IMR-90 (cell line): ENCODE data around the gene CDKN2A. TPM values are rescaled to one million over a fixed set of nuclear protein-coding genes. Genes with fewer than 3 reads are reported as not detected.

ENCODE experiments used
- ATAC-seq: fragments of 200-7000 bp; cut with Tn5 transposase; 2 replicates; pipeline ENCODE4 v1.9.1; 2020; ENCODE audit warnings: low read depth, mild to moderate bottlenecking, moderate library complexity
- BruUV-seq: library from RNA; stranded (reverse); fragments of 400-500 nt; replicated peaks from 2 replicates; lab custom pipeline; 2021; lab: Mats Ljungman, UMichigan
- CTCF ChIA-PET: fragments of 300-600 bp; formaldehyde crosslinking; extraction: SDS; loops from one replicate; lab custom pipeline; 2021; ENCODE audit warnings: antibody characterized with exemption; lab: Yijun Ruan, JAX
- POLR2A ChIA-PET: fragments of 300-600 bp; sonication (Branson Sonifier 250); formaldehyde crosslinking; loops from one replicate; lab custom pipeline; 2022; ENCODE audit warnings: antibody characterized with exemption; ENCODE audit not compliant: unreplicated experiment; lab: Charles Lee
- DNase-seq: peaks from one replicate; pipeline ENCODE4 v3.0.0; 2013
- H2AFZ ChIP-seq: replicated peaks from 2 replicates; pipeline ENCODE3; 2013; ENCODE audit warnings: low read length, mild to moderate bottlenecking; ENCODE audit not compliant: poor library complexity
- H2AK5ac ChIP-seq: 2 replicates; pipeline ENCODE4 v1.6.1; 2013; ENCODE audit warnings: low read depth, low read length, inconsistent platforms
- H2AK9ac ChIP-seq: replicated peaks from 2 replicates; pipeline ENCODE3; 2013; ENCODE audit warnings: mild to moderate bottlenecking, low read depth, low read length, moderate library complexity; ENCODE audit not compliant: poor library complexity
- H2BK120ac ChIP-seq: 2 replicates; pipeline ENCODE4 v1.6.1; 2013; ENCODE audit warnings: low read depth, low read length, inconsistent platforms
- H2BK15ac ChIP-seq: 3 replicates; pipeline ENCODE4 v1.6.1; 2013; ENCODE audit warnings: low read depth, low read length, inconsistent platforms
- H2BK20ac ChIP-seq: 2 replicates; pipeline ENCODE4 v1.6.1; 2013; ENCODE audit warnings: low read depth, mild to moderate bottlenecking, inconsistent platforms, low read length, moderate library complexity
- H2BK5ac ChIP-seq: 2 replicates; pipeline ENCODE4 v1.6.1; 2013; ENCODE audit warnings: mild to moderate bottlenecking, low read depth, low read length, inconsistent platforms; ENCODE audit not compliant: poor library complexity, severe bottlenecking
- H3K14ac ChIP-seq: replicated peaks from 2 replicates; pipeline ENCODE4 v1.6.1; 2013; ENCODE audit warnings: low read depth, low read length, inconsistent platforms
- H3K18ac ChIP-seq: 2 replicates; pipeline ENCODE4 v1.6.1; 2013; ENCODE audit warnings: low read depth, low read length, control low read depth
- H3K23ac ChIP-seq: 2 replicates; pipeline ENCODE4 v1.6.1; 2013; ENCODE audit warnings: low read depth, low read length, inconsistent platforms
- H3K27ac ChIP-seq: 2 replicates; pipeline ENCODE4 v1.5.1; 2013; ENCODE audit warnings: mild to moderate bottlenecking, control low read depth, low read length; ENCODE audit not compliant: insufficient read depth
- H3K27me3 ChIP-seq: 2 replicates; pipeline ENCODE4 v1.6.1; 2013; ENCODE audit warnings: low read length; ENCODE audit not compliant: control insufficient read depth, insufficient read depth
- H3K36me3 ChIP-seq: 2 replicates; pipeline ENCODE4 v1.6.1; 2013; ENCODE audit warnings: low read length, mixed read lengths; ENCODE audit not compliant: control insufficient read depth, insufficient read depth
- H3K4ac ChIP-seq: 2 replicates; pipeline ENCODE4 v1.6.1; 2013; ENCODE audit warnings: low read depth, low read length, inconsistent platforms
- H3K4me1 ChIP-seq: 2 replicates; pipeline ENCODE4 v1.6.1; 2013; ENCODE audit warnings: low read length, mixed read lengths; ENCODE audit not compliant: control insufficient read depth, insufficient read depth
- H3K4me2 ChIP-seq: 2 replicates; pipeline ENCODE4 v1.6.1; 2013; ENCODE audit warnings: low read depth, mild to moderate bottlenecking, control low read depth, low read length, moderate library complexity
- H3K4me3 ChIP-seq: 2 replicates; pipeline ENCODE4 v1.5.1; 2013; ENCODE audit warnings: low read depth, mild to moderate bottlenecking, control low read depth, low read length, moderate library complexity; ENCODE audit not compliant: insufficient read depth
- H3K56ac ChIP-seq: 2 replicates; pipeline ENCODE4 v1.6.1; 2013; ENCODE audit warnings: low read length, inconsistent platforms; ENCODE audit not compliant: insufficient read depth; ENCODE audit errors: extremely low read depth
- H3K79me1 ChIP-seq, 2 experiments: 2 replicates each; pipeline ENCODE4 v1.6.1; 2013; ENCODE audit warnings: low read length in 2 of 2, inconsistent platforms in 1 of 2, low read depth in 1 of 2
- H3K9ac ChIP-seq: 2 replicates; pipeline ENCODE4 v1.6.1; 2013; ENCODE audit warnings: low read depth, low read length, control low read depth
- H3K9me1 ChIP-seq: 2 replicates; pipeline ENCODE4 v1.6.1; 2013; ENCODE audit warnings: low read length, inconsistent platforms; ENCODE audit not compliant: insufficient read depth
- H3K9me3 ChIP-seq: 2 replicates; pipeline ENCODE4 v1.6.1; 2013; ENCODE audit warnings: low read length; ENCODE audit not compliant: control insufficient read depth, insufficient read depth
- H4K20me1 ChIP-seq: 2 replicates; pipeline ENCODE4 v1.6.1; 2013; ENCODE audit warnings: low read length, inconsistent platforms; ENCODE audit not compliant: insufficient read depth
- H4K5ac ChIP-seq: 2 replicates; pipeline ENCODE4 v1.6.1; 2013; ENCODE audit warnings: mild to moderate bottlenecking, low read depth, low read length, control low read depth
- H4K8ac ChIP-seq, 2 experiments: 2 replicates each; pipeline ENCODE4 v1.6.1; 2013; ENCODE audit warnings: low read depth in 2 of 2, low read length in 2 of 2, control low read depth in 1 of 2, inconsistent platforms in 1 of 2
- H4K91ac ChIP-seq: 2 replicates; pipeline ENCODE4 v1.6.1; 2013; ENCODE audit warnings: low read depth, low read length, inconsistent platforms; ENCODE audit not compliant: insufficient read depth
- BHLHE40 ChIP-seq: fragments of 150-350 bp; IDR thresholded peaks from 2 replicates; pipeline ENCODE4 v1.6.1; 2016; ENCODE audit warnings: mild to moderate bottlenecking, low read depth, low read length
- CEBPB ChIP-seq: IDR thresholded peaks from 2 replicates; pipeline ENCODE4 v1.6.1; 2012; ENCODE audit warnings: low read depth, low read length, improper control_type of control experiment
- CTCF ChIP-seq: conservative IDR thresholded peaks from 2 replicates; pipeline ENCODE4 v1.5.1; 2012; ENCODE audit warnings: mild to moderate bottlenecking, low read depth, low read length, improper control_type of control experiment
- MAZ ChIP-seq: IDR thresholded peaks from 2 replicates; pipeline ENCODE4 v1.6.1; 2012; ENCODE audit warnings: low read depth, mild to moderate bottlenecking, low read length, improper control_type of control experiment, moderate library complexity, borderline replicate concordance
- MXI1 ChIP-seq: IDR thresholded peaks from 2 replicates; pipeline ENCODE4 v1.6.1; 2012; ENCODE audit warnings: low read depth, mild to moderate bottlenecking, low read length, moderate library complexity, borderline replicate concordance
- NFE2L2 ChIP-seq: fragments of 150-350 bp; IDR thresholded peaks from 2 replicates; pipeline ENCODE4 v1.6.1; 2016; ENCODE audit warnings: low read depth, mild to moderate bottlenecking, low read length
- POLR2A ChIP-seq: IDR thresholded peaks from 2 replicates; pipeline ENCODE4 v1.6.1; 2012; ENCODE audit warnings: mild to moderate bottlenecking, low read depth, low read length
- RAD21 ChIP-seq: IDR thresholded peaks from 2 replicates; pipeline ENCODE4 v1.6.1; 2012; ENCODE audit warnings: low read length, improper control_type of control experiment
- SMC3 ChIP-seq: fragments of 150-350 bp; IDR thresholded peaks from 2 replicates; pipeline ENCODE4 v1.6.1; 2016; ENCODE audit warnings: low read depth, mild to moderate bottlenecking, antibody characterized with exemption, low read length, moderate library complexity
- whole genome bisulfite sequencing, 2 experiments: methylation state at CpG; one replicate each; pipeline versions ENCODE4 v1.1.5 to v1.1.7; 2013; ENCODE audit warnings: missing lambda C conversion rate in 2 of 2; ENCODE audit not compliant: insufficient read length in 1 of 2; ENCODE audit errors: extremely low coverage in 2 of 2; 5-methylcytosine and 5-hydroxymethylcytosine counted together
- dilution Hi-C: fragments of 300-500 bp; cut with HindIII; formaldehyde crosslinking; loops from one replicate; pipeline ENCODE4 v1.14.3; 2018; ENCODE audit warnings: low sequenced_read_pairs; ENCODE audit not compliant: unreplicated experiment
- in situ Hi-C: fragments of 300-500 bp; cut with MboI; formaldehyde crosslinking; loops from 3 replicates; pipeline ENCODE4 v1.14.3; 2019; ENCODE audit warnings: low sequenced_read_pairs, inconsistent platforms, mixed read lengths
- intact Hi-C: fragments of 100-400 bp; cut with micrococcal nuclease; formaldehyde crosslinking; loops from 2 replicates; pipeline ENCODE4 v1.10.0; 2022
- polyA plus RNA-seq, 3 experiments: library from polyadenylated mRNA; depleted of rRNA; stranded (reverse); fragments of >200 nt; gene quantifications; 2 replicates each; pipeline ENCODE4 v1.2.3, GENCODE V29; 2012; ENCODE audit warnings: low replicate concordance in 1 of 3
- total RNA-seq: library from RNA; depleted of rRNA; stranded (reverse); fragments of >200 nt; gene quantifications from 2 replicates; pipeline ENCODE4 v1.2.3, GENCODE V29; 2012

CDKN2A gene
- total and polyA plus RNA-seq, 2 of the 4 experiments (the other 2 are of a cell fraction): 11.3 to 75.3 TPM

- no peak for ATAC-seq
- dilution Hi-C loops (no loop called here), in situ Hi-C loops (loop anchor here (5.0 to 25.0 kb wide), 2 partner anchors 189 to 669 kb away; partner anchors contain the start of gene KLHL9), intact Hi-C loops (loop anchor here (5.0 kb wide), 2 partner anchors 96 to 441 kb away; partner anchors contain the start of gene DMRTA1)
- Histone ChIP-seq H2BK15ac (no peak overlapping the region), H2BK120ac (no peak overlapping the region), H3K23ac (no peak overlapping the region), H2BK20ac (no peak overlapping the region), H3K27me3 (no peaks in the 10 kb centered on the region), H4K5ac (no peak overlapping the region; the same call in 1 of the 2 replicates), H3K18ac (no peak overlapping the region), H3K4ac (peak overlapping the region; percentile 29; the same call in 1 of the 2 replicates), H3K4me3 (peak overlapping the region; percentile 26), H3K27ac (no peak overlapping the region), H4K8ac (peak overlapping the region in 1 of 2 experiments; percentile 24; a peak in 1 of 4 replicates), H2AK5ac (no peak overlapping the region), H3K9me3 (no peaks in the 10 kb centered on the region), H2AK9ac (no peak overlapping the region), H3K9ac (peak overlapping the region; percentile 42; the same call in 1 of the 2 replicates), H2AFZ (peak overlapping the region; percentile 73), H3K4me1 (peaks cover 8% of the 10 kb centered on the region; the same call in 1 of the 2 replicates), H4K20me1 (no peaks in the 10 kb centered on the region), H3K79me1 (peaks cover 8 to 15% of the 10 kb centered on the region in 2 experiments; a peak in 3 of 4 replicates), H3K4me2 (peak overlapping the region; percentile 62), H3K9me1 (no peaks in the 10 kb centered on the region), H2BK5ac (no peak overlapping the region), H3K14ac (0 out of 2 replicates have a peak overlapping the region, but pooled peaks have one; percentile 63), H3K36me3 (peaks cover 3% of the 10 kb centered on the region; the same call in 1 of the 2 replicates), H3K56ac (no peak overlapping the region), H4K91ac (no peak overlapping the region)
- ChIA-PET POLR2A (no interaction called here), CTCF (interaction anchor here (3.3 to 5.8 kb wide), 2 partner anchors 34 to 113 kb away, joined by 34 to 39 read pairs; no protein-coding TSS in a partner anchor)
- TF ChIP-seq CEBPB (0 out of 2 replicates have a peak, but pooled peaks have one; percentile 7), RAD21 (no peak), SMC3 (no peak), CTCF (no peak), NFE2L2 (no peak), BHLHE40 (no peak), POLR2A (no peak), MXI1 (no peak), MAZ (no peak)
- 15% methylated on average over 21 of the region's 44 CpGs; no CpG with 5 or more reads in 1 of the 2 experiments for WGBS, 2 experiments
- peak; percentile 31 for DNase-seq
- no TSS peak for BruUV-seq
Observed at GRCh38 chr9:22005702-22006606, 11.8 kb upstream of the CDKN2A start.
